Astrocyte (in vitro differentiated cells and primary cell): Measurements from ENCODE around the gene XXYLT1.

Experiments
- CTCF ChIP-seq: IDR thresholded peaks from 2 replicates; pipeline ENCODE4 v1.5.1; 2011; ENCODE audit warnings: low read depth, mild to moderate bottlenecking, inconsistent platforms, low read length, moderate library complexity; ENCODE audit not compliant: insufficient read depth
- EZH2 ChIP-seq: IDR thresholded peaks from 2 replicates; pipeline ENCODE4 v1.6.1; 2012; ENCODE audit warnings: mild to moderate bottlenecking, low read length, inconsistent platforms; ENCODE audit not compliant: insufficient read depth

- TF ChIP-seq CTCF = no peak
- no peak for TF ChIP-seq EZH2
Measured at GRCh38 chr3:195306369-195306768, 35.4 kb upstream of the XXYLT1 start.
